ENCODE data around the gene CACNA1B. TPM values are rescaled to one million over a fixed set of nuclear protein-coding genes. Genes with fewer than 3 reads are reported as not detected.

The CACNA1B gene
- polyA plus RNA-seq, 1 of the 3 experiments (the other 2 are of a cell fraction): 0.03 TPM

DNA sequence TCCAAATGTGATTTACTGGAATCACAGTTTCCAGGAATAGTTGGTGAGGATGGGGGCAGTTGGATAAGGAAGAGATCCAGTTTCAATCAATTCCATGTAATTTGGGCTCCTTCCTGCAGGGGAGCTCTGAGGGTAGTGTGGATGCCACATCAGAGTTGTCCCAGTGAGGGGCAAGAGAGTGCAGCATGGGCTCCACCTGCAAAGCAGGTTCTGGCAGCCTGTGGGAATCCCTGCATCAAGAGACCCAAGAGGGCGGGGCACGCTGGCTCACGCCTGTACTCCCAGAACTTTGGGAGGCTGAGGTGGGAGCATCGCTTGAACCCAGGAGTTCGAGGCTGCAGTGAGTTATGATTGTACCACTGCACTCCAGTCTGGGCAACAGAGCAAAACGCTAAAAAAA is 188.5 kb downstream of the CACNA1B start:
- Histone ChIP-seq H3K79me2 (ENCODE audit: insufficient read depth) (no peaks in the 10 kb centered on the region), H3K27ac (ENCODE audit: low read depth in 2 of 2, low read length in 1 of 2) (no peak overlapping the region), H3K9me3 (no peaks in the 10 kb centered on the region), H3K4me2 (no peak overlapping the region), H3K9ac (no peak overlapping the region), H3K9me2 (no peaks in the 10 kb centered on the region), H3K27me3 (ENCODE audit: insufficient read depth) (no peaks in the 10 kb centered on the region), H2AFZ (ENCODE audit: low read depth) (no peak overlapping the region), H3K36me3 (replicated peaks in 1 of 2; ENCODE audit: control insufficient read depth in 1 of 2, insufficient read depth in 2 of 2, low read length in 1 of 2) (no peaks in the 10 kb centered on the region), H3K4me3 (ENCODE audit: low read depth in 2 of 2, low read length in 1 of 2) (no peak overlapping the region), H3K4me1 (ENCODE audit: control insufficient read depth in 1 of 2, insufficient read depth in 2 of 2, low read depth in 1 of 2, low read length in 1 of 2) (peaks cover 0 to 18% of the 10 kb centered on the region in 2 experiments; a peak in 2 of 4 replicates), H4K20me1 (ENCODE audit: insufficient read depth) (no peaks in the 10 kb centered on the region), H3F3A (replicated peaks; ENCODE audit: insufficient read depth) (no peaks in the 10 kb centered on the region)
- no peak for DNase-seq
- TF ChIP-seq JUND (IDR thresholded peaks at IDR 0.05) (no peak), EZH2phosphoT487 (IDR thresholded peaks at IDR 0.05; ENCODE audit: borderline replicate concordance, low read depth) (no peak), RCOR1 (IDR thresholded peaks at IDR 0.05; ENCODE audit: low read length) (no peak), YY1 (IDR thresholded peaks at IDR 0.05; ENCODE audit: low read depth) (no peak), PBX3 (IDR thresholded peaks at IDR 0.05) (no peak), USF1 (IDR thresholded peaks at IDR 0.05; ENCODE audit: borderline replicate concordance, low read depth) (no peak), TEAD4 (IDR thresholded peaks at IDR 0.05; ENCODE audit: borderline replicate concordance, insufficient read depth) (no peak), NRF1 (IDR thresholded peaks at IDR 0.05; ENCODE audit: low read depth, low read length) (no peak), POLR2AphosphoS5 (IDR thresholded peaks at IDR 0.05; ENCODE audit: low read depth, low read length) (no peak), NFIC (IDR thresholded peaks at IDR 0.05; ENCODE audit: borderline replicate concordance) (no peak), REST (IDR thresholded peaks at IDR 0.05; ENCODE audit: low read depth, low read length) (no peak), CHD2 (IDR thresholded peaks at IDR 0.05; ENCODE audit: low read length, partially characterized antibody) (no peak), TCF12 (IDR thresholded peaks at IDR 0.05) (no peak), GATA2 (CRISPR knock-in tag; IDR thresholded peaks at IDR 0.05) (no peak), ZBTB33 (IDR thresholded peaks at IDR 0.05; ENCODE audit: borderline replicate concordance, low read depth) (no peak), RXRA (IDR thresholded peaks at IDR 0.05; ENCODE audit: borderline replicate concordance, low read depth) (no peak), EP300 (IDR thresholded peaks at IDR 0.05; ENCODE audit: borderline replicate concordance in 1 of 2, low read depth in 1 of 2, low read length in 1 of 2) (no peak)
- TF ChIP-seq, protein P1, sequence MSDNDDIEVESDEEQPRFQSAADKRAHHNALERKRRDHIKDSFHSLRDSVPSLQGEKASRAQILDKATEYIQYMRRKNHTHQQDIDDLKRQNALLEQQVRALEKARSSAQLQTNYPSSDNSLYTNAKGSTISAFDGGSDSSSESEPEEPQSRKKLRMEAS (IDR thresholded peaks at IDR 0.05; ENCODE audit: low read depth): no peak
- TF ChIP-seq, protein P2, sequence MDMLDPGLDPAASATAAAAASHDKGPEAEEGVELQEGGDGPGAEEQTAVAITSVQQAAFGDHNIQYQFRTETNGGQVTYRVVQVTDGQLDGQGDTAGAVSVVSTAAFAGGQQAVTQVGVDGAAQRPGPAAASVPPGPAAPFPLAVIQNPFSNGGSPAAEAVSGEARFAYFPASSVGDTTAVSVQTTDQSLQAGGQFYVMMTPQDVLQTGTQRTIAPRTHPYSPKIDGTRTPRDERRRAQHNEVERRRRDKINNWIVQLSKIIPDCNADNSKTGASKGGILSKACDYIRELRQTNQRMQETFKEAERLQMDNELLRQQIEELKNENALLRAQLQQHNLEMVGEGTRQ (IDR thresholded peaks at IDR 0.05; ENCODE audit: borderline replicate concordance, low read depth, low read length): no peak
- ChIA-PET CTCF (no interaction called here), POLR2A (no interaction called here)
- 58% methylated on average over 6 of the region's 6 CpGs for WGBS (ENCODE audit: low lambda C conversion rate)

Data from SK-N-SH (cell line).